Activated CD4-positive, alpha-beta T cell treated with anti-CD3 and anti-CD28 coated beads, Interleukin-2, amount 50 U/mL, for 24 hours (primary cell): ENCODE data around the gene ALPK3.
"Not testable (repeated sequence)": the region's sequence is repeated elsewhere in the genome, so short reads cannot be mapped to it uniquely, and the experiment has no call there.

Experiments used
- DNase-seq, 2 donors: peaks; one replicate each; pipeline ENCODE4 v3.0.0-alpha.2; 2020; ENCODE audit warnings: low read depth in 1 of 2, low spot score in 1 of 2

Gene ALPK3

DNA sequence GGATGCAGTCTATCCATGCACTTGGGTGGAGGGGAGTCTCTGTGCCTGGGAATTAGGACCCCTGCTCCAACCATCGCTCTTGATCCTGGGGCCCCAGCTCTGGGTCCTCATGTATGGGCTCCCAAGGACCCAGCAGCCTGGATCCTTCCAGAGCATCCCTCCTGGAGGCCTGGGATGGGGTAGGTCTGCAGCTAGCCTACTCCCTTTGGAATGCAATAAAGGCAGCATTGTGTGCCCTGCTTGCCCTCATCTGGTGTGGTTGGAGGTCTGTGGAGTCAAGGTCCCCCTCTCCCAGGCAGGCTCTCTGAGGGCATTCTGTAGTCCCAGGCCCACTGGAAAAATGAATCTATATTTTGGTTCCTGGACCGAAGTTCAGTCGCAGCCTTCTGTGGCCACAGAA, 52.4 kb downstream of the ALPK3 start:
- DNase-seq: no peak

DNA sequence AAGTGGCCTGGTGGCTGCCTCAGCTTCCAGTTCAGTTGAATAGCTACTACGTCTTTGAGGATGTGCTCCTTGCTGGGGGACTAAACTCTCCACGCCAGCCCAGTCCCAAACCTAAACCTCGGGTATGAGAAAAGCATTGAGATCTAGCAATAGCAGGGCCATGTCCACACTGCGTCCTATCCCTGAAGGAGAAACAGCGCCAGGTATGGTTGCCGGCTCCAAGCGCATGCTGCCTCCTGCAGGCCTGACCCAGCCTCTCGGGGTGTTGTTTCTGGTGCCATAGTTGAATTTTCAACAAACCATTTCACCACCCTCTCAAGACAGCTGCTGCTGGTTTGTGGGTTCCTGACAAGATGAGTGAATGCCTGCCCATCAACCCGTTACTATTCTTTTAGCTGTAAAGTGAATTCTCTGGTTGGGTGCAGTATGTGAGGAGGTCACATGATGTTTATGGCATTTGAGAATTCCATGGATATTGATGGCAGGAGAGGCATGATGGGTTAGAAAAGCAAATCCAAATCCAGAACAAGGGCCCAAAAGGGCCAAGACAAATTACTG, 54.4 kb downstream of the ALPK3 start:
- DNase-seq: no peak

DNA sequence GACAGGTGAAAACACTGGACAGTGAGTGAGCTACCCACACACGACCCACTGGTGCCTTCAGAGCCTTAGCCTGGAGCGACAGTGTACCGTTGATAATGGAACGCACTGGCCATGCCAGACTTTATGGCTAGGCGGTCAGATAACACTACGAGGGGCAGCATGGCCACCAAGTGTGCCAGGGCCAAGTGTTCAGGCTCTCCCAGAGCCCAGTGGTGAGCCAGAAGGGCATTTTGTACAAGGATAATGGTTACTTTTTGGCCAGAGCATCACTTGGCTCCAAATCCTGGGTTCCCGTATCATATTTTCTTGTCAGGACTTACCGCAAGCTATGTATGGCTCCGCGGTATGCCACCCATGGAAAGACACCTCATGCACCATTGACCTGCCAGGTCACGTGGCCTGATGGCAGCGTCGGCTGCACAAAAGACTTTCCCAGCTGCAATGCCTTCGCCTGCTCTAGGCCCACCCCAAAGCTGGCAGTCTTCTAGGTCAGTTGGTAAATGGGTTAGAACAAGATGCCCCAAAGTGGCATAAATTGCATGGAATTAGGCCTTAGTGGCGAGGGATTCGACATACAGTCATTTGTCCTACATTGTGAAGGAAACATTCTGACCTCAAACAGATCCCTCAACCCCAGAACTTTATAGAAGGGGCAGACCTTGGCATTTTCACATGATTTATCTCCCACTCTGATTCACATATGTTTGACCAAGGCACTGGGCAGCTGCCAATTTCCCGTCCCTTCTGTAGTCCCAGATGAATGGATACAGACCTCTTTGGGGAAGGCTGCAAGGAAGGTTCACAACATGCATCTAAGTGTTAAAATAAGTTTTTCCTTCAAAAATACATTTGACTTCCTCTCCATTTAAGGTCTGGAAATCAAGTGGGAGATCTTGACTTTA, 55.1 kb downstream of the ALPK3 start:
- DNase-seq: no peak

DNA sequence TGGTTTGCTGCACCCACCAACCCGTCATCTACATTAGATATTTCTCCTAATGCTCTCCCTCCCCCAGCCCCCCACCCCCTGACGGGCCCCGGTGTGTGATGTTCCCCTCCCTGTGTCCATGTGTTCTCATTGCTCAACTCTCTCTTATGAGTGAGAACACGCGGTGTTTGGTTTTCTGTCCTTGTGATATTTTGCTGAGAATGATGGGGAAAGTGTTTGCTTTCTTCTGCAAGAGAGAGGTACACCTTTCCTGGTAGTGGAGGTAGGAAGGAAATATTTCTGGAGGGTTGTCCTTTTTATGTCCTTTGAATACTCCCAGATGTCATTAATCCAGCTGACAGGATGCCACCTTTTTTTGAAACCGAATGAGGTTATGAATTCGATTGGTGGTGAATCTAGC, 56.8 kb downstream of the ALPK3 start:
- no peak for DNase-seq

DNA sequence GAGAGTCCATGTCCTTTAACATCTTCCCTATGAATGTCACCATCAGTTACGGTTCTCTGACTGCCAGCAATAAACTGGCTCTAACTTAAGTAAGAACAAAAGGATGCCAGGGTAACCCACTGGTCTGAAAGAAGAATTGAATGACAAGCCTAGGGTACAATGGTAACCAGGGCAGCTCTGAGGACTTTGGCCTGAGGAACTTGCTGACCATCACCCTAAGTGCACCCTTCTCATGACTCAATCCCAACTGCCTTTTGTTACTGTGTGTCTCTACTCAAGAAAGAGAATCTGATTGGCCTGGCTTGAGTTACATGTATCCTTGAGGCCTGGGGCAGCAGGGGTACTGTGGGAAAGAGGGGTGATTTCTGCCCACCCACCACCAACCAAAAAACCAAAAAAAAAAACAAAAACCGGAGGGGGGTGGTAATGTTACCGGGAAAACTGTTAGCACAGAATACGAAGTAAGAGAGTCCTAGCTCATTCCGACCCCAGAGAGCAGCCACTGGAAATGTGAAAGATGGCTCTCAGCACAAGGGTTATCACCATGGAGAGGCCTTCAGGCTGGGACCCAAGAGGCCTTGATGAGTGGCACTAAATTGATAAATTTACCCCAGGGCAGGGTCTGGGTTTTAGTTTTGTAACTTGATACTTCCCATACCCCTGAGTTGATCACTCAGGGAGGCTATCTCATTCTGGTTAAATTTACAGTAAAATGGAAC, 58.0 kb downstream of the ALPK3 start:
- DNase-seq: no peak

DNA sequence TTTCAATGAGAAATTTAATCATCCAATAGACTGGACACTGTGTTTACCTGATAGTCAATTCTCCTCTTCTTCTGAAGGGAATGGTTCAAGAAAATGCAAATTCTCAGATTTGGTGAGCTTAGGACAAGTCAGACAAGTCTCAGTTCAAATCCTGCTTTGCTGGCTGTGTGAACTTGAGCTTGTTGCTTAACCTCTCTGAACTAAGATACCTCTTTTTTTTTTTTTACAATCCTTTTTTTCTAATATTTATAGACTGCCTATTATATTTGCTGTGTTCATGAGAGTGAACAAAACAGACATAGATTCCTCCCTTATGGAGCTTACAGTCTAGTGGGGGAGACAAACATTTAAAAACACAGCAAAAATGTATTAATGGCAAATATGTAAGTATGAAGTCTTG, 59.1 kb downstream of the ALPK3 start:
- DNase-seq: no peak

DNA sequence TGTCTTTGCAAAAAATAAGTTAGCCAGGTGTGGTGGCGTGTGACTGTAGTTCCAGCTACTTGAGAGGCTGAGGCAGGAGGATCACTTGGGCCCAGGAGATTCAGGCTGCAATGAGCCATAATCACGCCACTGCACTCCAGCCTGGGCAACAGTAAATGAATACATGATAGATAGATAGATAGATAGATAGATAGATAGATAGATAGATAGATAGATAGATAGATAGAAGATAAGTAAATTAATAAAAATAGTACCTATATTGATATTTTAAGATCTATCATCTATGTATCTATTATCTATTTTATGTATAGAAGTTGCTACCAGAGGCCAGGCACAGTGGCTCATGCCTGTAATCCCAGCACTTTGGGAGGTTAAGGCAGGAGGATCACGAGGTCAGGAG, 60.5 kb downstream of the ALPK3 start:
- DNase-seq: not testable (repeated sequence)

DNA sequence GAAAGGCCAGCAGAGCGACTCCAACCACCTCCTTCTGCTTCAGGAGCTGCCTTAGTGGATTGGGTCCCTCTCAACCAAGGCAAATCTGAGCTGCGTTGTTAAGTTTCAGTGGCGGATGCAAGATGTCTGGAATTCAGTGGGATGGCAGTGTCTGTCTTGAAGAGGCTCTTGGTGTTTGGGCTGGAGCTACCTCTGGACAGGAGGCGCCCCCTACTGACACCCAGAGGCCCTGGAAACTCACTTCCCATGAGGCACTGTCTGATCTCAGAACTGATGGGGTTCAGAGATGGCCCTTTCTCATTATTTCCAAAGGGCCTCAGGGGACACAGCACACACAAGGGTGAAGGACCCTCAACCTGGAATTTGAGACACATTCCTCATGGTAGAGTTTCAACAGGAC, 61.3 kb downstream of the ALPK3 start:
- DNase-seq: peak; percentile 14 to 45

DNA sequence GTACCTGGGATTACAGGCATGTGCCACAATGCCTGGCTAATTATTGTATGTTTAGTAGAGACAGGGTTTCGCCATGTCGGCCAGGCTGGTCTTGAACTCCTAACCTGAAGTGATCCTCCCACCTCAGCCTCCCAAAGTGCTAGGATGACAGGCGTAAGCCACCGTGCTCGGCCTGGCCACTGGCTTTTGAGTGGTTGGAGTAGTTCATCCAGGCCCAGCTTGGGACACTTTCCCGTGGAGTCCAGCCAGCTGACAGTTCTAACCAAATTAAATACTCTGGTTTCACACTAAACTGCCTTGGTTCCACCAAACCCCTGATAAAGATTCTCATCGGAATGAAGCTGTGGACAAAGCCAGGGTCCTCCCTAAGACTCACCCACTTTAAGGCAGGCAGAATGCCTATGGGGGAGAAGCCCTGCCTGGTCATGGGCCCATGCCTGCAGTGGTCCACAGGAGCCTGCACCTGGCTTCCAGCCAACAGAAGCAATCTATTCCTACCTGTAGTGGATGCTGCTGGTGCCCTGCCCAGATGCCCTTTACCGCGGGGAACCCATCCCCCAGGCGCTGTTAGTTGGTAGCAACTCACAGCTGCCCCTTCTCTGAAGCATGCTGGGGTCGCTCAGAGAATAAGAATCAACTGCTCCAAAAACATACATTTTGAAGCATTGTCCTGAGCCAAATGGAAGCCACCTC, 62.1 kb downstream of the ALPK3 start:
- DNase-seq: no peak

DNA sequence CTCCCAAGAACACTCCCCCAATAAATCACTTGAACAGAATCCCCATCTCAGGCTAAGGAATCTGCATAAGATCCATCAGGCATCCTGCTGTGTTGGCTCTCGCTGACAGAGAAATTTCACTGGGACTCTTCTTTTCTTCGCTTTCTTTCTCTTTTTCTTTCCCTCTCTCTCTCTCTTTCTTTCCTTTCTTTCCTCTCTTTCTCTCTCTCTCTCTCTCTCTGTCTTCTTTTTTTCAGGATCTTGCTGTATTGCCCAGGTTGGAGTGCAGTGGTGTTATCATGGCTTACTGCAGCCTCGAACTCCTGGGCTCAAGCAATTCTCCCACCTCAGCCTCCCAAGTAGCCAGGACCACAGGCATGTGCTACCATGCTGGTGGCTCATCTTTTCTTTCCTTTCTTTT, 62.9 kb downstream of the ALPK3 start:
- DNase-seq: no peak

DNA sequence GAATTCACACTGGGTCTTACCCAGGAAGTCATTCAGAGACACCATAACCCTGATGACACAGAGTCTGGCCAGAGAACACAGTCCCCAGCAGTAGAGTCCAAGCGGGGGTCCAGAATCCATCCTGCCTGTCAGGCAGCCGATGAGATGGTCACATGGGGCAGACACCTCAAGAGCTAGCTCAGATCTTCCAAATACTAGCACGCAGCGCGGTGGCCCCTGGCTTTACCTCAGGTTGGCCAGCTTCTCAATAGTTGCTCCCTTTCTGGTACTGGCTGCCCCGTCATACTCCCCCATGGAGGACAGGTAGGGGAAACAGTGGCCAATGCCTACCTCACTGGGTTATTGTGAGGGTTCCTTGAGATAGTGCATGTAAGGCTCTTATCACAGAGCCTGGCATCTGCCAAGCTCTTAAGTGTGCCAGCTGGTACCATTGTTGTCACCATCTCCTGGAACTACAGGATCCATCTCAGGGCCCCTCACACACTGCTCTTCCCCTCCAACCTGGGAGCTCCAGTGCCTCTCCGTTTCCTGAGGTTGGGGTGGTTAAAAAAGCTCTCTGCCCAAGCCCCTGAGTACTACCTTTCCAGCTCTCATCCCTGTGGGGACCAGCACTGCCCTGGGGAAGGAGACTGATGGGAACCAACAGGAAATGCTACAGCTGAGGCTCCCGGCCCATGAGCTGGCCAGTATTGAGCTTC, 63.8 kb downstream of the ALPK3 start:
- DNase-seq: no peak

DNA sequence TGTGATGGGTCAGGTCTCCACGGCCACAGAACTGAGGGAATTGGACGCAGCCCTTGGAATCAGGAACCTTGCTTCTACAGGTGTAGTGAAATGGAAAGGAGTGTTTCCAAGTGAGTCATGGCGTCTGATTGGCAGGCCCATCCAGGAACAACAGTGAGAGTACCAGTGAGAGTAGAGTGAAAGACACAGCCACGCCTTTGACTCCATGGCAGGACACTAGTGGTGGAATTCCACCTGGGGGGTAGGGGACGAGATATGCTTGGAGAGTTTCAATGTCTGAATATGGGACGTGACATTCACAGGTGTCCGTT, 64.3 kb downstream of the ALPK3 start:
- DNase-seq: no peak

DNA sequence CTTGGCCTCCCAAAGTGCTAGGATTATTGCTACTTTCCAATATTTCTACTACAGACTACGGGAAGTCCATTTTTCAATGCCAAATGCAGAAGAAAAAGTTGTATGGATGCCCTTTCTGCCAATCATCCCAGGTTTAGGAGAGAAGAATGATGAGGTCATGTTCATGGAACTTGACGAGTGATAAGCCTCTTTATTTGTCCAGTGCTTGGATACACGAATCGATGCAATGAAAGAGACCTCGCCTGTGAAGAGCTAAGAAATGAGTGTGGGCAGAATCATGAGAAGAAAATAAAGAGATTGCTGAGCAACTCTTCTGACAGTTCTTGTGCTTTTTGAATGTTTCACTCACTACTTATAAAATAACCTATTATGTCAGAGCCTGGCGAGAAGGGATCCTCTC, 66.3 kb downstream of the ALPK3 start:
- no peak for DNase-seq

DNA sequence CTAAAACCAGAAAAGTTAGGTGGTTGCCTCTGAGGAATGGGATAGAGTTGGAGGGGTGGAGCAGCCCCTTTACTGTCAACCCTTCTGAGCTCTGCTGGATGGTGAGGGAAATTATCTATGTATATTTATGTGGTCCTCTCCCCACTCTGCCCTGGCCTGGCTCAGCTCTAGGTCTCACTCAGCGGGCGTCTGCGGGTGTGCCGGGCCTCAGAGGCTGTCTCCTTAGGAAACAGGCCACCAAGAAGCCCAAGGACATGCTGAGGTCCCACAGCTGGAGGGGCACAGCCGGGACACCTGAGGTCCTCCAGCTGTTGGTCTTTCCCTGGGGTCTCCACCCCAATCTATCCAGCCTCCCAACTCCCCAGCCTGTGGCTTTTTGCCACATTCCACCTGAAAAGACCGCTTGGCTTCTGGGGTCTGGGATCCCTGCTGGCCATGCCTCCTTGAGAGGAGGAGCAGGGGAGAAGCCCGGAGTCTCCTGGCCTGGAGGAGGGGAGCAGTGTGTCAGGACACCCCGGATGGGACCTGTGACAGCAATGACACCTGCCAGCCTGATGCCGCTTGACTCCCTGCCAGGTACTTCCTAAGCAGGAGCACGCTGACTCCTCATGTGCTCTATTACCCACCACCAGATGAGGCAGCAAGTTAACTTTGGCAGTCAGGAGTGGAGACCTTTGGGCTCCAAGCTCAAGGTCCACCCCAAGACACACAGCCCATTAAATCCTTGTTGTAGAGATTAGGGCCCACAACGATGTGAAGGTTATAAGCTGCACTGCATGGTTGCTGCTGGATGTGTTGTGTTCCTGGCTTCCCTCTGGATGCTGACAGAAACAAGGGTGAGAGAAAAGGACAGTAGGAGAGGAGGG, 67.0 kb downstream of the ALPK3 start, which contains the start of gene SLC28A1:
TSS of gene SLC28A1 (plus strand) at position 747 of the 866 bp plus-strand sequence. CDS start 3,099 bp downstream, outside the sequence.
- DNase-seq: no peak

DNA sequence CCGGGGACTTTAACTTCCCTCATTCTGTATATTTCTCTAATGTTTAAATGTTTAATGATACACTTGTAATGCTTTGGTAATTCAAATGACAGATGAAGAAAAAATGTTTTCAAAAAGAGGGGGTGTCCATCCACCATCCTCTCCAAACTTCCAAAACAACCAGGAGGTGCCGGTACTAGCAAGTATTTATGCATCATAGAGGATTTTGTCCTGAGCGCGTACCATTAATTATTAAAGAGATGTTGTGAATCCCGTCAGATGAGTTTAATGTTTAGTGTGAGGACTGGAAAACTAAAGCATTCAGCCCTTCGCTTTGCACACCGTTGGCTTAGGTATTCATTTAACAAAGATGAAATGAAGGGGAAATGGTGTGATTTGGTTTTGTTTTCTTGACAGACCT, 68.6 kb downstream of the ALPK3 start:
- no peak for DNase-seq

DNA sequence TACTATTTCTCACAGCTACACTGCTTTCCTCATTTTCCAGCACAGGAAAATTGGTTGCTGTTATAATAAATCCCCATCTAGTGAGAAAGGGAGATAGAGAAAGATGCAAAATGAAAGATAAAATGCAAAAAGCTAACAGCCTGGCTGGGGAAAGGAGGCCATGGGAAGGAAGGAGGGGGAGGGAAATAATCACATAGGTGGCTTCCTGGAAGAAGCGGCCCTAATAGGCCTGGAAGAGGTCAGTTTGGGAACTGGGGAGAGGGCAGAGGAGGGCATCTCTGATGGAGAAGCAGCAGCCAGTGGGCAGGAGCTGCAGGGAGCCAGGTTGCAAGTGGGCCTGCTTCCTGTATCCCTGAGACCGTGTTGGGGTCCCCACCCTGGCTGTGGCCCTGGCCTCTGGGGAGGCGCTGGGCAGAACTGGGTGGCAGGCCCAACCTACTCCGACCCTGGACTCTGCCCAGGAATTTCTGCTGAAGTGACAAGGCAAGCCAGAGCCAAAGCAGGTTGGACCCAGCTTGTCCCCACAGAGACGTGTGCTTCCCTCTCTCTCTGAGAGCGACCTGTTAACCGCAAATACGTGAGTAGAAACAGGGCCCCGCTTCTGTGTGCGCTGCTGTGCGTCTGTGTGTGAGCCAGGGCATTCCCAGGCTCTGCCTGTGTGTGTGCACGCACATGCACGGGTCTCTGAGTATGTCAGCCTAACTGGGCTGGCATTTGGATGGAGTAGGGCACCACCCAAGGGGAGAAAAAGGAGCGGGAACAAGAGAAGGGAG, 69.2 kb downstream of the ALPK3 start:
- DNase-seq: no peak

DNA sequence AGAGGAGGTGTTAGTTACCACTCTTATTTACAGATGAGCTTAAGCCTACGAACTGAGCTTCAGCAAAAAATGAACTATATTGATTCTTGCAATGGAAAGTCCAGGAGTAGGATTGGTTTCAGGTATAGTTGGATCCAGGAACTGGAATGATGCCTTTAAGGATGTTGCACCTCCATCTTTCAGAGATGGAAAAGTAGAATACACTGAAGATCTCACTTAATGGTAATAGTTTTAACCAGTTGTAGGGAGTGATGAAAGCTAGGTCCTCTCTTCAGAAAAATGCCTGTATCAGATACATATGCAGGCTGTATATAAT, 69.8 kb downstream of the ALPK3 start:
- no peak for DNase-seq

DNA sequence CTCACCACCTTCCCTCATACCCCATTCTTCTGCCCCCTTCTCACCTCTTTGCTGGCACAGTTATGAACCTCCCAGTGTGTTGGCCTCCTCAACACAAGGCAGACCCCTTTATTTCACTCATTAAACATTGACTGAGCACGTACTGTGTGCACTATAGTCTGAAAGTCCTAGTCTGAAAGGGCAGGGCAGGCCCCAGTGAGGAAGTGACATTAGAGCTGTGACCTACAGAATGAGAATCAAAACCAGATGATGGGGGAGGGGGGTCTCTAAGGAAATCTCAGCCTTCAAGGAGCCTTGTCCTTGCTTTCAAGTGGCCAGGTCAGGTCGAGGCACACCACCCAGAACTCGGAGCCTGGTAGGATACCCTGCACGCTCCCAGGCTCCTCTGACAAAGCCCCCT, 70.8 kb downstream of the ALPK3 start:
- no peak for DNase-seq

DNA sequence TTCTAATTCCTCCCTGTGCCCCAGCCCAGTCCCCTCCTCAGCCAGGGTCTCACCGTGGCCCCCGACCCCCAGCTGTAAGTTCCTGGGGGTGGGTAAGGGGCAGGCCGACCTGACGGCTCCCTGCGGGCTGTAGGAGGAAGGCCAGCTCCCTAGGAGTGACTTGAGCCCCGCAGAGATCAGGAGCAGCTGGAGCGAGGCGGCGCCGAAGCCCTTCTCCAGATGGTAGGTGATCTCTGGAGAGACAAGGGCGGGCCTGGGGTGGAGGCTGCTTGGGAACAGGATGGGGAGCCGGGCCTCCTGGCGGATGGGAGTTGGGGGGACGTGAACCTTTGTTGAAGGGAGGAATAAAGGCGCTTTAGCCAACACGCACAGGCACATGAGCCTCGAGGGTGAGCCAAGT, 71.5 kb downstream of the ALPK3 start:
- no peak for DNase-seq
